Measurements from ENCODE around the gene RAP1A. TPM values are rescaled to one million over a fixed set of nuclear protein-coding genes. Genes with fewer than 3 reads are reported as not detected.

The RAP1A gene
- total RNA-seq, 1 experiment from 2014 or later = 37.1 TPM

- ChIA-PET CTCF (no interaction called here), POLR2A (no interaction called here)
- Histone ChIP-seq H3K9me3 (ENCODE audit: control insufficient read depth, insufficient read depth, low read depth, low read length) (no peaks in the 10 kb centered on the region), H3K27me3 (ENCODE audit: control insufficient read depth, insufficient read depth, low read length) (no peaks in the 10 kb centered on the region), H3K27ac (ENCODE audit: low read length) (no peak overlapping the region), H3K4me3 (ENCODE audit: low read depth in 2 of 2, low read length in 2 of 2) (no peak overlapping the region), H3K4me1 (ENCODE audit: control insufficient read depth, insufficient read depth, low read length) (no peaks in the 10 kb centered on the region), H3K36me3 (ENCODE audit: control insufficient read depth, insufficient read depth, low read length) (no peaks in the 10 kb centered on the region)
- DNase-seq (ENCODE audit: low read depth, low spot score) (no peak), ATAC-seq (no peak)
- TF ChIP-seq SIN3A (IDR thresholded peaks at IDR 0.05; ENCODE audit: borderline replicate concordance, insufficient read depth, low read depth, low read length) = no peak
- no peak for TF ChIP-seq REST (IDR thresholded peaks at IDR 0.05; ENCODE audit: insufficient read depth in 1 of 2, low read depth in 2 of 2, low read length in 1 of 2)
- TF ChIP-seq CTCF (IDR thresholded peaks at IDR 0.05) = no peak
- no TSS peak for BruUV-seq (replicated peaks)
- in situ Hi-C loops (cut with HindIII; ENCODE audit: low pct_unique_long_range_greater_than_20kb, low sequenced_read_pairs) = no loop called here
- intact Hi-C loops (cut with micrococcal nuclease; ENCODE audit: unreplicated experiment) = no loop called here
Observed at GRCh38 chr1:111649648-111650047, 30.1 kb downstream of the RAP1A start.

- in situ Hi-C loops (cut with HindIII; ENCODE audit: low pct_unique_long_range_greater_than_20kb, low sequenced_read_pairs) (no loop called here), intact Hi-C loops (cut with micrococcal nuclease; ENCODE audit: unreplicated experiment) (no loop called here)
- BruUV-seq (replicated peaks) = no TSS peak
Observed at GRCh38 chr1:111653709-111654108, 34.1 kb downstream of the RAP1A start.

More at GRCh38 chr1:111653709-111654108, 34.1 kb downstream of the RAP1A start:
- CTCF ChIA-PET = no interaction called here
- POLR2A ChIA-PET = no interaction called here
- Histone ChIP-seq H3K4me1 (ENCODE audit: control insufficient read depth, insufficient read depth, low read length) (no peaks in the 10 kb centered on the region), H3K27ac (ENCODE audit: low read length) (no peak overlapping the region), H3K9me3 (ENCODE audit: control insufficient read depth, insufficient read depth, low read depth, low read length) (no peaks in the 10 kb centered on the region), H3K27me3 (ENCODE audit: control insufficient read depth, insufficient read depth, low read length) (no peaks in the 10 kb centered on the region), H3K36me3 (ENCODE audit: control insufficient read depth, insufficient read depth, low read length) (no peaks in the 10 kb centered on the region), H3K4me3 (ENCODE audit: low read depth in 2 of 2, low read length in 2 of 2) (no peak overlapping the region)
- ATAC-seq (no peak), DNase-seq (ENCODE audit: low read depth, low spot score) (no peak)
- TF ChIP-seq TCF7L2 (IDR thresholded peaks at IDR 0.05; ENCODE audit: low read depth, low read length) (no peak), SIN3A (IDR thresholded peaks at IDR 0.05; ENCODE audit: borderline replicate concordance, insufficient read depth, low read depth, low read length) (no peak), REST (IDR thresholded peaks at IDR 0.05; ENCODE audit: insufficient read depth in 1 of 2, low read depth in 2 of 2, low read length in 1 of 2) (no peak), POLR2AphosphoS5 (IDR thresholded peaks at IDR 0.05; ENCODE audit: low read depth, low read length) (no peak), CTCF (IDR thresholded peaks at IDR 0.05) (no peak)
